Measurements from ENCODE around the gene EMILIN1. TPM values are rescaled to one million over a fixed set of nuclear protein-coding genes. Genes with fewer than 3 reads are reported as not detected.

EMILIN1 gene
- total RNA-seq, 1 donor from 2014 or later = 46.8 TPM

GRCh38 chr2:27051902-27052645, 26.3 kb upstream of the EMILIN1 start:
- DNase-seq (ENCODE audit: low spot score) = peak; percentile 79
- intact Hi-C loops (cut with DNase I) = no loop called here
- no peak for ATAC-seq

GRCh38 chr2:27053321-27053720, 25.1 kb upstream of the EMILIN1 start:
- intact Hi-C loops (cut with DNase I) = no loop called here
- DNase-seq (ENCODE audit: low spot score) (no peak), ATAC-seq (no peak)

DNA sequence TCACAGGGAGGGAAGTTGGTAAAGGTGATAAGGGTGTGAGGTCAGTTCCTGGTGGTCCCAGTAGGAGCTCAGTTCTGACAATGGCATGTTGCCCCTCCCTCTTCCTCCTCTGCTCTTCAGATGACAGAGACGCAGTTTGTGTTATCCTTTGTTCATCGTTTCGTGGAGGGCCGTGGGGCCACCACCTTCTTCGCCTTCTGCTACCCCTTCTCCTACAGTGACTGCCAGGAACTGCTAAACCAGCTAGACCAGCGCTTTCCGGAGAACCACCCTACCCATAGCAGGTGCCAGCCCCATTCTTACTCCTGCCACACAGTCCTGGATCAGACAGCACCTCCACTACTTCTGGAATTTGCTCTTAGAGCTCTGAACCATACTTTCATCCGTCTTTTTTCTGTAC, 24.6 kb upstream of the EMILIN1 start:
- intact Hi-C loops (cut with DNase I) = no loop called here
- no peak for ATAC-seq
- DNase-seq (ENCODE audit: low spot score) = no peak

- intact Hi-C loops (cut with DNase I) = no loop called here
- DNase-seq (ENCODE audit: low spot score) = no peak
- ATAC-seq = no peak
Observed at GRCh38 chr2:27054721-27055120, 23.7 kb upstream of the EMILIN1 start.

GRCh38 chr2:27057184-27057583, 21.2 kb upstream of the EMILIN1 start:
- no peak for DNase-seq (ENCODE audit: low spot score)
- intact Hi-C loops (cut with DNase I) = no loop called here

GRCh38 chr2:27058210-27058609, 20.2 kb upstream of the EMILIN1 start:
- no peak for DNase-seq (ENCODE audit: low spot score)
- ATAC-seq = no peak
- intact Hi-C loops (cut with DNase I) = no loop called here

More at GRCh38 chr2:27057184-27057583, 21.2 kb upstream of the EMILIN1 start:
- no peak for ATAC-seq

DNA sequence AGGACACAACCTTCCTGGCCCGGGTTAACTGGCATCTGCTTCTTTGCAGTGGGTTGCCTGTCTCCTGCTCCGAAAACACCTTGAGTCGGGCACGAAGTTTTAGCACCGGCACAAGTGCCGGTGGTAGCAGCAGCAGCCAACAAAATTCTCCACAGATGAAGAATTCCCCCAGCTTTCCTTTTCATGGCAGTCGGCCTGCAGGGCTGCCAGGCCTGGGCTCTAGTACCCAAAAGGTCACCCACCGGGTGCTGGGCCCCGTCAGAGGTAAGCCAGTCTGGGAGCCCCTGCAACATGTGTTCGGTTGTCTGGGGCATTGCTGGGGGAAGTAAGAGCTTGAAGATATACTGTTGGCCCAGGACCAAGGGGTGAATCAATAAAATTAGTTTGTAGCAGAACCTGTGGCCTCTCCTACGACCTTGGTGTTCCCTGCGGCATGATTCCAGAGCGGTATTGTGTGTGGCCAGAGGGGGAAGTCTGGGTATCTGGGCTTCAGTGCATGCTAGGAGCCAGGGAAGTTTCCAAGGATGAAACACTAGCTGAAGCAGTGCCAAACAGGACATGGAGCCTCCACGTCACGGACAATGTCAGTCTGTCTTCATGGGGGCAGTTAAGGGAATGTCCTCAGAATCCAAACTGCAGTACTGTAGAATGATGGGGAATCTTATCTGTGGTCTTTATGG, 19.1 kb upstream of the EMILIN1 start:
- ATAC-seq = no peak
- no peak for DNase-seq (ENCODE audit: low spot score)
- intact Hi-C loops (cut with DNase I) = no loop called here

- DNase-seq (ENCODE audit: low spot score) (no peak), ATAC-seq (no peak)
- intact Hi-C loops (cut with DNase I) = no loop called here
Observed at GRCh38 chr2:27060323-27060722, 18.1 kb upstream of the EMILIN1 start.

DNA sequence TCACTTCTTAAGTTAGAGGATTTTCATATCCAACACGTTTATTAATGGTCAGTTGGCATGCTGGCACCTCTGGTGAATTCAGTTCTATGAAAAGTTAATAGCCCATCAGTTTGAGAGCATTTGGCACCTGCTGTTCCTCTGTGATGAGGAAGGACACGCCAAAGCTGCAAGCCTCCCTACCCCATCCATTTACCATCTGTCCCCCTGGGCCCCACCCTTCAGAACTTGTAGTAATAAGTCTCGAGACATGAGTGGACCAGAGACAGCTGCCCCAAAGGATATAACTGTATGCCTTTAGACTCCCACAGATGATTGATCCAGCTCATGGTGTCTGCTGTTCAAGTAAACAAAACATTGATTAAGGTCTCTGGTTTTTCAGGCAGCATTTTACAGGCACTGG, 13.3 kb upstream of the EMILIN1 start:
- intact Hi-C loops (cut with DNase I) = no loop called here
- ATAC-seq (no peak), DNase-seq (ENCODE audit: low spot score) (no peak)

- ATAC-seq = no peak
- intact Hi-C loops (cut with DNase I) = no loop called here
- no peak for DNase-seq (ENCODE audit: low spot score)
Observed at GRCh38 chr2:27067385-27067784, 11.0 kb upstream of the EMILIN1 start.

DNA sequence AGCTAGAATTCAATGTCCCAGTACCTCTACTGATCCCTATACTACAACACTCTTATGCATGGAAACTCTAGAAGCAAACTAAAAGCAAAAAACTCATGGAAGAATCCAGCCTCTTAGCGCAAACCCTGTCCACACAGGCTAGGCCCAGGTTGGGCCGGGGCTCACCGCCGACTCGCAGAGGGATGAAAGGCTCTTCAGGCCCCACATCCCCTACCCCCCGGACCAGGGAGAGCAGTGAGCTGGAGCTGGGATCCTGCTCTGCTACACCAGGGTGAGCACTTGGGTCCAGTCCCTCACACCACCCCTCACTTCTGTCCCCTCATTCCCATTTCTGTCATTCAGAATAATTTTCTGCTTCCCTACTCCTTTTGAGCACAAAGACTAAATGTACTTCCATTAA, 9.0 kb upstream of the EMILIN1 start:
- intact Hi-C loops (cut with DNase I) = no loop called here
- ATAC-seq = no peak
- peak; percentile 47 for DNase-seq (ENCODE audit: low spot score)

DNA sequence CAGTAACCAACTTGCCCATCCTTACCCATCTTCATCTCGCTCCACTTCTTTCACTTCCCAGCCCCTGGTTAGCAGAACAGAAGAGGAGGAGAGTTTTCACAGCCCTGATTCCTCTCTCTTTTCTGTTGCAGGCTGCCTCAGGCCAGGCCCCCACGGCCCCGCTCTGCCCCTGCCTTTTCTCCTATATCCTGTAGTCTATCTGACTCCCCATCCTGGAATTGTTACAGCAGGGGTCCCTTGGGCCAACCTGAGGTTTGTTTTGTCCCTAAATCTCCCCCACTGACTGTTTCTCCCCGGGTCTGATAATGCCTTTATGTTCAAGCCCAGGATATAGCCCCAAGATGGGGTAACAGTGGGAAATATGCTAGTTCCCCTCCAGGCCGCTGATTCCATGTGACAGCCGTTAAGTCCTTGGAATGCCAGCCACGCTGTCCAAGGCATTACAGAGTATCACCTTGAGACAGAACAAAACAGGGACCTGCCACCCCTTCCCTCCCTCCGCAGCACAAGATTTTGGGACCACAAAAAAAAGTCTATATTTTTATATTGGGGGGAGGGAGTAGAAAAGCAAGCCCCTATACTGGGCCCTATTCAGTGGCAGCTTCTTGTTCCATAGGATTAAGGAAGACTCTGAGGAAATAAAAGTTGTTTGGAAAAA, 8.3 kb upstream of the EMILIN1 start:
- ATAC-seq (no peak), DNase-seq (ENCODE audit: low spot score) (no peak)
- intact Hi-C loops (cut with DNase I) = no loop called here

GRCh38 chr2:27070653-27071276, 7.7 kb upstream of the EMILIN1 start:
- DNase-seq (ENCODE audit: low spot score) (no peak), ATAC-seq (no peak)
- intact Hi-C loops (cut with DNase I) = no loop called here

- DNase-seq (ENCODE audit: low spot score) (peak; percentile 95), ATAC-seq (peak; percentile 94)
- intact Hi-C loops (cut with DNase I) = no loop called here
Observed at GRCh38 chr2:27071277-27071989, 7.0 kb upstream of the EMILIN1 start, which contains the start of gene OST4. OST4 (minus strand) TSS chr2:27071654.

DNA sequence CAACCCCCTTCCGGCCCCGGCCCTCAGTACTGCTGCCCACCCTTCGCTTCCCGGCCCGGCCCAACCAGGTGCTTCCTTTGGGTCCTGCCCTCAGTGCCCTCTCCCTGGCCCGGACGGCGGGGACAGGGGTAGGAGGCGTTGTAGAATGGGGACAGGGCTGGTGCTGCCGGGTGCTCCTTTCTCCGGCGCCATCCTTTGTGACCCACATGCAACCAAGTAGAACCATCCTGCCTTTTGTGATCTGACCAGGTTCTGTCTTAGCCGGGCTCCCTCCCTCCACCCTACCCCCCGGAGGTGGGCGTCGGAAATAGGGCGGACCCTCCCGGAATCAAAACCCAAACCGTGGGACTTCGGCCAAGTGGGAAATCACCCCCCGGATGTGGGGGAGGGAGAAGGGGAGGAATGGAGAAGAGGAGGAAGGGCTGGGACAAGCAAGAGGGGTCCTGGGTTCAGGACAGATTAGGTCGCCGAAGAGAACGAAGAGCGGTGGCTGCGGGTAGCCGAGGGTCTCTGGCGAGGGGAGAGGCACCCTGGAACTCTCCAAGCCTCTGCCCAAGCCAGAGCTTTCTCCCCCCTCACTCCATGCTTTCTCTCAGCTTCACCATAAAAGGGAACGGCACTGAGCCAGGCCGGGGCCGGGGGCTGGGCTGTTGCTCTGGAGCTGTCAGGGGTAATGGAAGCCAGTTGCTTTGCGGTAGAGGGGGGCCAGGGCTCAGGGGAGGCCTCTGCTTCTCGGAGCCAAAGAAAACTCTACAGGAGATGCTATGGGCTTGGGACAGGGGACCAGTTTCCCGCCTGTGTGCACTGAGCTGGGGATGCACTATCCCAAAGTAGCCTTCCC, 6.2 kb upstream of the EMILIN1 start:
- intact Hi-C loops (cut with DNase I) = no loop called here
- DNase-seq (ENCODE audit: low spot score) (no peak), ATAC-seq (peak; percentile 27)

DNA sequence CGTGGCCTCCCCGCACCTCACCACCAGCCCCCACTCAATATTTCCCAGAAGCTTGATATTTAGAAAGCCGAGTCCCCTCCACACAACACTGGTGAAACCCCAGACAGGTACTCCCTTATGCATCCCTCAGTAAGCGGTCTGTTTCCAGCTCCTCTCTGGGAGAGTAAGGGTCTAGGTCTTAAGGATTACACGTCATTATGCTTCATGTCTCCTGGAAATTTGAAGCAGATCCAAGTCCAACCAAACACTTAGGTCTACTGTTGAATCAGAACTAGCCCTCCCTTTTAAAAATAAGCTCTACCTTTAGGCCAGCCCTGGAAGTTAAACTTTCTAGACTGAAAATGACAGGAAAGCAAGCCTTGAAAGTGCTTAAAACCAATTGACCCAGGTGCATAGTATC, 5.5 kb upstream of the EMILIN1 start:
- ATAC-seq = no peak
- DNase-seq (ENCODE audit: low spot score) = no peak
- intact Hi-C loops (cut with DNase I) = no loop called here

DNA sequence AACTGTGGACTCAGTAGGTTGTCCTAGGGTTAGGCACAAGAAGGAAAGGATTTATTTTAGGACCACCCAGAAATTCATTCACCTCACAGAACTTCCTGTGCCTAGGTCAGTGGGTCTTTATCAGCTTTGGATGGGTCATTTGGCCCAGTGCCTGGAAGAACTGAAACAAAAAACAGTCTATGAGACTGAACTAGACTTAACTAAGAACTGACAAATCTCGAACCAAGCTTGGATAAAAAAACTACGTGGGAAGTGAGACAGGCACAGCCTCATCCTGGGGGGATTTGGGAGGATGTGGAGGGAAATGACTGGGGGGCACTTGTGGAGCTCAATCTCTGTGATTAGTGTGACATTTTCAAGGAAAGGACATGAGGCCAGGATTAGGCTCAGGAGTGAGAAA, 4.6 kb upstream of the EMILIN1 start:
- ATAC-seq (no peak), DNase-seq (ENCODE audit: low spot score) (no peak)
- intact Hi-C loops (cut with DNase I) = no loop called here

All from sciatic nerve (tissue), 2 donors.